Liver (tissue), 9 donors: ENCODE data around the gene PDGFC. TPM values are rescaled to one million over a fixed set of nuclear protein-coding genes. Genes with fewer than 3 reads are reported as not detected.

ENCODE experiments used
- DNase-seq: peaks from one replicate; pipeline ENCODE4 v3.0.0-alpha.2; 2017; ENCODE audit warnings: low spot score
- H3K27ac ChIP-seq, 2 donors: one replicate each; pipeline ENCODE4 v1.7.0; 2013; ENCODE audit warnings: inconsistent platforms in 2 of 2, low read length in 2 of 2, control low read depth in 1 of 2, low read depth in 1 of 2, mild to moderate bottlenecking in 1 of 2
- H3K27me3 ChIP-seq, 4 donors: one replicate each; pipeline versions ENCODE4 v1.6.1 to v1.7.0; 2013; ENCODE audit warnings: low read length in 3 of 4, inconsistent platforms in 1 of 4, mild to moderate bottlenecking in 1 of 4, moderate library complexity in 1 of 4; ENCODE audit not compliant: control insufficient read depth in 4 of 4, insufficient read depth in 4 of 4
- H3K36me3 ChIP-seq, 4 donors: one replicate each; pipeline versions ENCODE4 v1.6.1 to v1.7.0; 2013; ENCODE audit warnings: low read length in 3 of 4, mild to moderate bottlenecking in 3 of 4, low read depth in 1 of 4, moderate library complexity in 1 of 4; ENCODE audit not compliant: control insufficient read depth in 4 of 4, insufficient read depth in 3 of 4
- H3K4me1 ChIP-seq, 4 donors: one replicate each; pipeline versions ENCODE4 v1.6.1 to v1.7.0; 2013; ENCODE audit warnings: low read length in 3 of 4, mild to moderate bottlenecking in 3 of 4, moderate library complexity in 1 of 4; ENCODE audit not compliant: control insufficient read depth in 4 of 4, insufficient read depth in 4 of 4
- H3K4me3 ChIP-seq, 3 donors: one replicate each; pipeline versions ENCODE4 v1.6.1 to v1.7.0; 2013; ENCODE audit warnings: low read length in 3 of 3, control low read depth in 1 of 3, low read depth in 1 of 3, mild to moderate bottlenecking in 1 of 3
- H3K9ac ChIP-seq, 2 donors: one replicate each; pipeline ENCODE4 v1.7.0; 2013; ENCODE audit warnings: low read length in 2 of 2, mild to moderate bottlenecking in 2 of 2, moderate library complexity in 2 of 2, control low read depth in 1 of 2, low read depth in 1 of 2
- H3K9me3 ChIP-seq, 4 donors: one replicate each; pipeline versions ENCODE4 v1.6.1 to v1.7.0; 2013; ENCODE audit warnings: low read length in 3 of 4; ENCODE audit not compliant: control insufficient read depth in 4 of 4
- CTCF ChIP-seq: fragments of 150-350 bp; IDR thresholded peaks from 2 replicates; pipeline ENCODE4 v1.5.1; 2017; ENCODE audit warnings: improper control_type of control experiment, low read depth, low read length; ENCODE audit not compliant: missing input control
- FOXA1 ChIP-seq: IDR thresholded peaks from 2 replicates; pipeline ENCODE4 v1.6.1; 2016; ENCODE audit warnings: antibody characterized with exemption
- FOXA2 ChIP-seq: IDR thresholded peaks from 2 replicates; pipeline ENCODE4 v1.6.1; 2016; ENCODE audit warnings: antibody characterized with exemption
- GABPA ChIP-seq, 2 donors: IDR thresholded peaks in 1 of 2; conservative IDR thresholded peaks in 1 of 2; 2 replicates each; pipeline ENCODE4 v1.6.1; 2016; ENCODE audit warnings: antibody characterized with exemption in 2 of 2, mild to moderate bottlenecking in 1 of 2, moderate library complexity in 1 of 2
- HNF4A ChIP-seq, 2 donors: conservative IDR thresholded peaks; 2 replicates each; pipeline ENCODE4 v1.6.1; 2016; ENCODE audit warnings: antibody characterized with exemption in 2 of 2, mild to moderate bottlenecking in 2 of 2
- HNF4G ChIP-seq: IDR thresholded peaks from 2 replicates; pipeline ENCODE4 v1.6.1; 2016; ENCODE audit warnings: antibody characterized with exemption
- JUND ChIP-seq, 2 donors: IDR thresholded peaks; 2 replicates each; pipeline ENCODE4 v1.6.1; 2016; ENCODE audit warnings: antibody characterized with exemption in 2 of 2
- NR2F2 ChIP-seq: IDR thresholded peaks from 2 replicates; pipeline ENCODE4 v1.6.1; 2016; ENCODE audit warnings: antibody characterized with exemption
- RAD21 ChIP-seq, 2 donors: IDR thresholded peaks; 2 replicates each; pipeline ENCODE4 v1.6.1; 2016; ENCODE audit warnings: antibody characterized with exemption in 2 of 2, mild to moderate bottlenecking in 2 of 2
- REST ChIP-seq: IDR thresholded peaks from 2 replicates; pipeline ENCODE4 v1.6.1; 2016; ENCODE audit warnings: antibody characterized with exemption, mild to moderate bottlenecking
- RXRA ChIP-seq, 2 donors: IDR thresholded peaks; 2 replicates each; pipeline ENCODE4 v1.6.1; 2017 to 2018; ENCODE audit warnings: antibody characterized with exemption in 2 of 2, mild to moderate bottlenecking in 1 of 2
- SP1 ChIP-seq: IDR thresholded peaks from 2 replicates; pipeline ENCODE4 v1.6.1; 2018; ENCODE audit warnings: antibody characterized with exemption, mild to moderate bottlenecking
- TAF1 ChIP-seq: conservative IDR thresholded peaks from 2 replicates; pipeline ENCODE4 v1.6.1; 2016; ENCODE audit warnings: antibody characterized with exemption, mild to moderate bottlenecking
- ZBTB33 ChIP-seq: IDR thresholded peaks from 2 replicates; pipeline ENCODE4 v1.6.1; 2016; ENCODE audit warnings: antibody characterized with exemption
- WGBS: extraction: QIAGEN DNeasy Blood & Tissue Kit; methylation state at CpG from one replicate; pipeline ENCODE4 v1.1.7; 2013; 5-methylcytosine and 5-hydroxymethylcytosine counted together
- polyA plus RNA-seq, 2 donors: library from polyadenylated mRNA; stranded (reverse) in 1 of 2; unstranded in 1 of 2; fragments of 200-250 nt in 1 of 2; fragments of >200 nt in 1 of 2; fragmentation: Nextera tagmentation in 1 of 2; extraction: Ambion mirVana in 1 of 2; gene quantifications; one replicate each; pipeline versions ENCODE4 v1.2.1 to v1.2.3, GENCODE V29; 2013 to 2015
- total RNA-seq, 2 donors: library from RNA; depleted of rRNA; stranded (reverse); fragments of >200 nt; gene quantifications; one replicate each; pipeline ENCODE4 v1.2.3, GENCODE V29; 2014
- TF ChIP-seq, protein P1 (sequence below): IDR thresholded peaks from 2 replicates; pipeline ENCODE4 v1.6.1; 2016; ENCODE audit warnings: antibody characterized with exemption
- donor health status: healthy.
- donor health status: healthy.
- donor health status: healthy.
- donor health status: healthy.
- donor health status: healthy.

PDGFC gene
- total and polyA plus RNA-seq, 4 donors = 5.8 to 25.7 (median 9.7) TPM

- 89% methylated on average over 4 of the region's 4 CpGs for WGBS
Measured at GRCh38 chr4:156774422-156774821, 197.2 kb downstream of the PDGFC start.

DNA sequence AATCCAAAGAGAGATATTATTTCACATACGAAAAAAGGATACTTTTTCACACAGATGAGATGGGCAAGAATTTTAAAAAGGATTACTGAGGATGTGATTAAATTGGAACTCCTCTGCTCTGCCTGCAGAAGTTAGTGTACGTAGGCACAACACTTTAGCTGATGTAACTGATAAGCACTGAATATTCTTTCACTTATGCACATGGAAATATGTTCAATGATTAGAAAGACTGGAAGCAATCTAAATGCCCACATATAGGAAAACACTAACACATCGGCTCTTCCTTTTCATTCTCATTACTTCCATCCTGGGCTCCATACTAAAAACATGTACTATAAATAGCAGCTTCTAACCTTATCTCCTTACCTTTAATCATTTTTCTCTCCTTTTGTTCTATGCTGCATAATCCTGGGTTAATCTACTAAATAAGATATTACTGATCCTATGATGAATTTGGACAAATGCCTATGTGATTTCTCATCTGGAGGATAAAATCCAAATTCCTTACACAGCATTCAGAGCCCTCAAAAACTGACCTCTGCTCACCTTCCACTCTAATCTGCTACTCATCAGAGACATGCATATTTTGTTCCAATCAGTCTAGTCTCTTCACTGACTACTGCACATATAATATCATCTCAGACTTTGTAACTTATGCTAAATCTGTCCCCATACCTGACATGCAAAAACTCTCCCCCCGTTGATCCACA lies 197.8 kb downstream of the PDGFC start:
- Histone ChIP-seq H3K9me3 (no peaks in the 10 kb centered on the region), H3K27ac (no peak overlapping the region), H3K36me3 (no peaks in the 10 kb centered on the region), H3K27me3 (no peaks in the 10 kb centered on the region), H3K4me1 (no peaks in the 10 kb centered on the region), H3K9ac (no peak overlapping the region), H3K4me3 (no peak overlapping the region)
- TF ChIP-seq ZBTB33 (no peak), JUND (IDR thresholded peaks at IDR 0.05) (no peak), HNF4G (no peak), HNF4A (conservative IDR thresholded peaks at IDR 0.05) (no peak), GABPA (IDR thresholded peaks at IDR 0.05 in 1 of 2, conservative IDR thresholded peaks at IDR 0.05 in 1 of 2) (no peak), SP1 (no peak), TAF1 (no peak), RXRA (IDR thresholded peaks at IDR 0.05) (no peak), NR2F2 (no peak), RAD21 (IDR thresholded peaks at IDR 0.05) (no peak)
- TF ChIP-seq, protein P1, sequence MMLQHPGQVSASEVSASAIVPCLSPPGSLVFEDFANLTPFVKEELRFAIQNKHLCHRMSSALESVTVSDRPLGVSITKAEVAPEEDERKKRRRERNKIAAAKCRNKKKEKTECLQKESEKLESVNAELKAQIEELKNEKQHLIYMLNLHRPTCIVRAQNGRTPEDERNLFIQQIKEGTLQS = no peak
- no peak for DNase-seq
- 91% methylated on average over 4 of the region's 4 CpGs for WGBS

More at GRCh38 chr4:156774422-156774821, 197.2 kb downstream of the PDGFC start:
- Histone ChIP-seq H3K36me3 (no peaks in the 10 kb centered on the region), H3K4me1 (no peaks in the 10 kb centered on the region), H3K9ac (no peak overlapping the region), H3K4me3 (no peak overlapping the region), H3K27me3 (no peaks in the 10 kb centered on the region), H3K9me3 (no peaks in the 10 kb centered on the region), H3K27ac (no peak overlapping the region)
- no peak for TF ChIP-seq NR2F2
- TF ChIP-seq HNF4A (conservative IDR thresholded peaks at IDR 0.05) = no peak
- TF ChIP-seq FOXA1 = no peak
- no peak for TF ChIP-seq FOXA2
- TF ChIP-seq RXRA (IDR thresholded peaks at IDR 0.05) = no peak
- TF ChIP-seq JUND (IDR thresholded peaks at IDR 0.05) = no peak
- no peak for TF ChIP-seq REST
- no peak for TF ChIP-seq CTCF
- no peak for TF ChIP-seq GABPA (IDR thresholded peaks at IDR 0.05 in 1 of 2, conservative IDR thresholded peaks at IDR 0.05 in 1 of 2)
- TF ChIP-seq TAF1 = no peak
- DNase-seq = no peak
